ENCODE results near the gene DHRS7B. TPM values are rescaled to one million over a fixed set of nuclear protein-coding genes. Genes with fewer than 3 reads are reported as not detected.

DHRS7B gene
- polyA plus RNA-seq, 1 donor: 27.2 TPM

GRCh38 chr17:21239680-21240368 is 113.1 kb downstream of the DHRS7B start:
- no peak for DNase-seq (ENCODE audit: low read depth)

- DNase-seq (ENCODE audit: low read depth): no peak
Observed at GRCh38 chr17:21240369-21241055, 113.7 kb downstream of the DHRS7B start.

Other genes with a start within 250 kb of the DHRS7B start
- 149 TPM for gene USP22, start 84.0 kb upstream of the DHRS7B start, polyA plus RNA-seq (ENCODE audit: insufficient read length)
- 29.9 TPM for gene TMEM11, start 87.2 kb downstream of the DHRS7B start, polyA plus RNA-seq (ENCODE audit: insufficient read length)
- 20.1 TPM for gene NATD1, start 126.4 kb downstream of the DHRS7B start, polyA plus RNA-seq (ENCODE audit: insufficient read length)
- gene MAP2K3, start 157.7 kb downstream of the DHRS7B start, polyA plus RNA-seq (ENCODE audit: insufficient read length): 22.0 TPM
- gene KCNJ12, start 249.4 kb downstream of the DHRS7B start, polyA plus RNA-seq (ENCODE audit: insufficient read length): 13.8 TPM